WTC11 (cell line): ENCODE results near the gene ARHGAP8. TPM values are rescaled to one million over a fixed set of nuclear protein-coding genes. Genes with fewer than 3 reads are reported as not detected.

Source experiments
- ATAC-seq: fragments of 200-7000 bp; cut with Tn5 transposase; 2 replicates; pipeline ENCODE4 v1.10.0; 2021; ENCODE audit warnings: mild to moderate bottlenecking, moderate library complexity
- CTCF ChIA-PET: fragments of 300-600 bp; sonication (Branson Sonifier 250); formaldehyde crosslinking; loops from one replicate; lab custom pipeline; 2021; ENCODE audit warnings: antibody characterized with exemption; lab: Charles Lee
- POLR2A ChIA-PET: fragments of 350-600 bp; sonication (Branson Sonifier 250); formaldehyde crosslinking; loops from one replicate; lab custom pipeline; 2021; ENCODE audit warnings: antibody characterized with exemption; lab: Charles Lee
- DNase-seq: peaks from one replicate; pipeline ENCODE4 v3.0.0; 2021; ENCODE audit warnings: low spot score
- H3K27ac Mint-ChIP-seq: 2 replicates; pipeline ENCODE4 v1.8.0; 2021; ENCODE audit warnings: mixed read lengths
- H3K27me3 Mint-ChIP-seq: 2 replicates; pipeline ENCODE4 v1.8.0; 2021; ENCODE audit warnings: low read depth, mild to moderate bottlenecking, moderate library complexity, mixed read lengths
- H3K36me3 Mint-ChIP-seq: 2 replicates; pipeline ENCODE4 v1.8.0; 2021; ENCODE audit warnings: mixed read lengths
- H3K4me1 Mint-ChIP-seq: 2 replicates; pipeline ENCODE4 v1.8.0; 2022; ENCODE audit warnings: mixed read lengths
- H3K4me3 Mint-ChIP-seq: 2 replicates; pipeline ENCODE4 v1.8.0; 2021; ENCODE audit warnings: mild to moderate bottlenecking, moderate library complexity, mixed read lengths
- H3K9me3 Mint-ChIP-seq: 2 replicates; pipeline ENCODE4 v1.8.0; 2021; ENCODE audit warnings: mixed read lengths
- ATF3 ChIP-seq: sonication (generic); formaldehyde crosslinking; conservative IDR thresholded peaks from 2 replicates; pipeline ENCODE4 v1.8.1; 2022; ENCODE audit warnings: mild to moderate bottlenecking, missing genetic modification reagents
- ATF6 ChIP-seq: sonication (generic); formaldehyde crosslinking; IDR thresholded peaks from 2 replicates; pipeline ENCODE4 v1.8.1; 2023; ENCODE audit warnings: mild to moderate bottlenecking, missing genetic modification reagents
- ETV6 ChIP-seq: sonication (generic); formaldehyde crosslinking; IDR thresholded peaks from 2 replicates; pipeline ENCODE4 v1.8.1; 2022; ENCODE audit warnings: mild to moderate bottlenecking, missing genetic modification reagents
- GABPB1 ChIP-seq: sonication (generic); formaldehyde crosslinking; IDR thresholded peaks from 2 replicates; pipeline ENCODE4 v1.8.1; 2023; ENCODE audit warnings: mild to moderate bottlenecking, missing genetic modification reagents
- HMGA2 ChIP-seq: fragments of 250-450 bp; sonication (Bioruptor Pico); IDR thresholded peaks from 2 replicates; pipeline ENCODE4 v1.4.0; 2021; ENCODE audit warnings: mild to moderate bottlenecking, moderate library complexity
- JAZF1 ChIP-seq: fragments of 250-450 bp; sonication (Bioruptor Pico); IDR thresholded peaks from 2 replicates; pipeline ENCODE4 v1.9.0; 2021; ENCODE audit warnings: moderate library complexity, mild to moderate bottlenecking, inconsistent platforms
- OVOL2 ChIP-seq: fragments of 250-450 bp; sonication (Bioruptor Pico); IDR thresholded peaks from 2 replicates; pipeline ENCODE4 v1.9.0; 2021; ENCODE audit warnings: mild to moderate bottlenecking, borderline replicate concordance
- SP1 ChIP-seq: sonication (generic); formaldehyde crosslinking; conservative IDR thresholded peaks from 2 replicates; pipeline ENCODE4 v1.8.1; 2022; ENCODE audit warnings: missing genetic modification reagents
- TEAD4 ChIP-seq: sonication (generic); formaldehyde crosslinking; IDR thresholded peaks from 2 replicates; pipeline ENCODE4 v1.8.0; 2022; ENCODE audit warnings: mild to moderate bottlenecking, missing genetic modification reagents
- TP53 ChIP-seq: sonication (generic); formaldehyde crosslinking; IDR thresholded peaks from 2 replicates; pipeline ENCODE4 v1.8.1; 2023; ENCODE audit warnings: mild to moderate bottlenecking, missing genetic modification reagents
- USF2 ChIP-seq: sonication (generic); formaldehyde crosslinking; IDR thresholded peaks from 2 replicates; pipeline ENCODE4 v1.8.1; 2023; ENCODE audit warnings: mild to moderate bottlenecking, missing genetic modification reagents, moderate library complexity
- ZNF121 ChIP-seq: sonication (generic); formaldehyde crosslinking; IDR thresholded peaks from 2 replicates; pipeline ENCODE4 v1.8.0; 2023; ENCODE audit warnings: missing genetic modification reagents
- ZNF263 ChIP-seq: sonication (generic); formaldehyde crosslinking; IDR thresholded peaks from 2 replicates; pipeline ENCODE4 v1.8.1; 2022; ENCODE audit warnings: low read depth, mild to moderate bottlenecking, moderate library complexity, missing genetic modification reagents
- ZNF317 ChIP-seq: sonication (generic); formaldehyde crosslinking; IDR thresholded peaks from 2 replicates; pipeline ENCODE4 v1.8.1; 2023; ENCODE audit warnings: low read depth, mild to moderate bottlenecking, moderate library complexity, missing genetic modification reagents, borderline replicate concordance
- ZNF671 ChIP-seq: fragments of 250-450 bp; sonication (Bioruptor Pico); IDR thresholded peaks from 2 replicates; pipeline ENCODE4 v1.8.0; 2021; ENCODE audit warnings: mild to moderate bottlenecking
- total RNA-seq: library from RNA; stranded (reverse); gene quantifications from 3 replicates; pipeline ENCODE4 v1.2.3, GENCODE V29; 2021
- TF ChIP-seq, protein P1 (sequence below): sonication (generic); formaldehyde crosslinking; IDR thresholded peaks from 2 replicates; pipeline ENCODE4 v1.8.1; 2023; ENCODE audit warnings: mild to moderate bottlenecking, missing genetic modification reagents, borderline replicate concordance
- TF ChIP-seq, protein P2 (sequence below): fragments of 250-450 bp; sonication (Bioruptor Pico); IDR thresholded peaks from 2 replicates; pipeline ENCODE4 v1.9.0; 2021; ENCODE audit warnings: mild to moderate bottlenecking, borderline replicate concordance
- TF ChIP-seq, protein P3 (sequence below): sonication (generic); formaldehyde crosslinking; conservative IDR thresholded peaks from 2 replicates; pipeline ENCODE4 v1.8.1; 2023; ENCODE audit warnings: mild to moderate bottlenecking, low read depth, missing genetic modification reagents, moderate library complexity

The ARHGAP8 gene
- total RNA-seq, 1 experiment from 2014 or later = 61.4 TPM

- H3K27ac Mint-ChIP-seq = peak overlapping the region; percentile 63; the same call in 1 of the 2 replicates
- H3K36me3 Mint-ChIP-seq = peaks cover 12% of the 10 kb centered on the region
- no peak for DNase-seq
- no peak for ATAC-seq
- H3K27me3 Mint-ChIP-seq = no peaks in the 10 kb centered on the region
- H3K4me1 Mint-ChIP-seq = peaks cover 17% of the 10 kb centered on the region
- H3K4me3 Mint-ChIP-seq = no peak overlapping the region
- H3K9me3 Mint-ChIP-seq = peaks cover 11% of the 10 kb centered on the region
- POLR2A ChIA-PET = no interaction called here
- CTCF ChIA-PET = interaction anchor here (1.5 to 2.7 kb wide), 2 partner anchors 45 to 91 kb away, joined by 7 to 12 read pairs; no protein-coding TSS in a partner anchor
- no peak for TF ChIP-seq ZNF121 (CRISPR knock-in tag)
- no peak for TF ChIP-seq HMGA2
- TF ChIP-seq OVOL2 (CRISPR knock-in tag) = no peak
- TF ChIP-seq GABPB1 = no peak
- no peak for TF ChIP-seq TP53
- no peak for TF ChIP-seq ZNF317 (CRISPR knock-in tag)
- TF ChIP-seq USF2 (CRISPR knock-in tag) = no peak
- TF ChIP-seq, protein P1, sequence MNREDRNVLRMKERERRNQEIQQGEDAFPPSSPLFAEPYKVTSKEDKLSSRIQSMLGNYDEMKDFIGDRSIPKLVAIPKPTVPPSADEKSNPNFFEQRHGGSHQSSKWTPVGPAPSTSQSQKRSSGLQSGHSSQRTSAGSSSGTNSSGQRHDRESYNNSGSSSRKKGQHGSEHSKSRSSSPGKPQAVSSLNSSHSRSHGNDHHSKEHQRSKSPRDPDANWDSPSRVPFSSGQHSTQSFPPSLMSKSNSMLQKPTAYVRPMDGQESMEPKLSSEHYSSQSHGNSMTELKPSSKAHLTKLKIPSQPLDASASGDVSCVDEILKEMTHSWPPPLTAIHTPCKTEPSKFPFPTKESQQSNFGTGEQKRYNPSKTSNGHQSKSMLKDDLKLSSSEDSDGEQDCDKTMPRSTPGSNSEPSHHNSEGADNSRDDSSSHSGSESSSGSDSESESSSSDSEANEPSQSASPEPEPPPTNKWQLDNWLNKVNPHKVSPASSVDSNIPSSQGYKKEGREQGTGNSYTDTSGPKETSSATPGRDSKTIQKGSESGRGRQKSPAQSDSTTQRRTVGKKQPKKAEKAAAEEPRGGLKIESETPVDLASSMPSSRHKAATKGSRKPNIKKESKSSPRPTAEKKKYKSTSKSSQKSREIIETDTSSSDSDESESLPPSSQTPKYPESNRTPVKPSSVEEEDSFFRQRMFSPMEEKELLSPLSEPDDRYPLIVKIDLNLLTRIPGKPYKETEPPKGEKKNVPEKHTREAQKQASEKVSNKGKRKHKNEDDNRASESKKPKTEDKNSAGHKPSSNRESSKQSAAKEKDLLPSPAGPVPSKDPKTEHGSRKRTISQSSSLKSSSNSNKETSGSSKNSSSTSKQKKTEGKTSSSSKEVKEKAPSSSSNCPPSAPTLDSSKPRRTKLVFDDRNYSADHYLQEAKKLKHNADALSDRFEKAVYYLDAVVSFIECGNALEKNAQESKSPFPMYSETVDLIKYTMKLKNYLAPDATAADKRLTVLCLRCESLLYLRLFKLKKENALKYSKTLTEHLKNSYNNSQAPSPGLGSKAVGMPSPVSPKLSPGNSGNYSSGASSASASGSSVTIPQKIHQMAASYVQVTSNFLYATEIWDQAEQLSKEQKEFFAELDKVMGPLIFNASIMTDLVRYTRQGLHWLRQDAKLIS (CRISPR knock-in tag) = no peak
Observed at GRCh38 chr22:44775862-44776261, 23.5 kb downstream of the ARHGAP8 start.

GRCh38 chr22:44776605-44777363, 24.4 kb downstream of the ARHGAP8 start:
- H3K9me3 Mint-ChIP-seq = peaks cover 11% of the 10 kb centered on the region
- CTCF ChIA-PET = interaction anchor here (0.9 to 2.7 kb wide), 4 partner anchors 19 to 92 kb away, joined by 3 to 12 read pairs (median 5); no protein-coding TSS in a partner anchor
- no peak for DNase-seq
- POLR2A ChIA-PET = interaction anchor here (0.6 kb wide), 1 partner anchor 422 kb away, joined by 6 read pairs; no protein-coding TSS in a partner anchor
- H3K4me1 Mint-ChIP-seq = peaks cover 17% of the 10 kb centered on the region
- no peak overlapping the region for H3K4me3 Mint-ChIP-seq
- H3K36me3 Mint-ChIP-seq = peaks cover 12% of the 10 kb centered on the region
- H3K27ac Mint-ChIP-seq = peak overlapping the region; percentile 63
- no peak; the same call in 1 of the 2 replicates for ATAC-seq
- no peaks in the 10 kb centered on the region for H3K27me3 Mint-ChIP-seq
- TF ChIP-seq ATF3 (no peak), ETV6 (no peak), ATF6 (CRISPR knock-in tag) (no peak), OVOL2 (CRISPR knock-in tag) (no peak), TEAD4 (CRISPR knock-in tag) (no peak), SP1 (CRISPR knock-in tag) (no peak), USF2 (CRISPR knock-in tag) (no peak), ZNF263 (CRISPR knock-in tag) (no peak), HMGA2 (no peak), JAZF1 (no peak), ZNF671 (CRISPR knock-in tag) (no peak)
- TF ChIP-seq, protein P2, sequence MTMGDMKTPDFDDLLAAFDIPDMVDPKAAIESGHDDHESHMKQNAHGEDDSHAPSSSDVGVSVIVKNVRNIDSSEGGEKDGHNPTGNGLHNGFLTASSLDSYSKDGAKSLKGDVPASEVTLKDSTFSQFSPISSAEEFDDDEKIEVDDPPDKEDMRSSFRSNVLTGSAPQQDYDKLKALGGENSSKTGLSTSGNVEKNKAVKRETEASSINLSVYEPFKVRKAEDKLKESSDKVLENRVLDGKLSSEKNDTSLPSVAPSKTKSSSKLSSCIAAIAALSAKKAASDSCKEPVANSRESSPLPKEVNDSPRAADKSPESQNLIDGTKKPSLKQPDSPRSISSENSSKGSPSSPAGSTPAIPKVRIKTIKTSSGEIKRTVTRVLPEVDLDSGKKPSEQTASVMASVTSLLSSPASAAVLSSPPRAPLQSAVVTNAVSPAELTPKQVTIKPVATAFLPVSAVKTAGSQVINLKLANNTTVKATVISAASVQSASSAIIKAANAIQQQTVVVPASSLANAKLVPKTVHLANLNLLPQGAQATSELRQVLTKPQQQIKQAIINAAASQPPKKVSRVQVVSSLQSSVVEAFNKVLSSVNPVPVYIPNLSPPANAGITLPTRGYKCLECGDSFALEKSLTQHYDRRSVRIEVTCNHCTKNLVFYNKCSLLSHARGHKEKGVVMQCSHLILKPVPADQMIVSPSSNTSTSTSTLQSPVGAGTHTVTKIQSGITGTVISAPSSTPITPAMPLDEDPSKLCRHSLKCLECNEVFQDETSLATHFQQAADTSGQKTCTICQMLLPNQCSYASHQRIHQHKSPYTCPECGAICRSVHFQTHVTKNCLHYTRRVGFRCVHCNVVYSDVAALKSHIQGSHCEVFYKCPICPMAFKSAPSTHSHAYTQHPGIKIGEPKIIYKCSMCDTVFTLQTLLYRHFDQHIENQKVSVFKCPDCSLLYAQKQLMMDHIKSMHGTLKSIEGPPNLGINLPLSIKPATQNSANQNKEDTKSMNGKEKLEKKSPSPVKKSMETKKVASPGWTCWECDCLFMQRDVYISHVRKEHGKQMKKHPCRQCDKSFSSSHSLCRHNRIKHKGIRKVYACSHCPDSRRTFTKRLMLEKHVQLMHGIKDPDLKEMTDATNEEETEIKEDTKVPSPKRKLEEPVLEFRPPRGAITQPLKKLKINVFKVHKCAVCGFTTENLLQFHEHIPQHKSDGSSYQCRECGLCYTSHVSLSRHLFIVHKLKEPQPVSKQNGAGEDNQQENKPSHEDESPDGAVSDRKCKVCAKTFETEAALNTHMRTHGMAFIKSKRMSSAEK (CRISPR knock-in tag) = no peak
- TF ChIP-seq, protein P3, sequence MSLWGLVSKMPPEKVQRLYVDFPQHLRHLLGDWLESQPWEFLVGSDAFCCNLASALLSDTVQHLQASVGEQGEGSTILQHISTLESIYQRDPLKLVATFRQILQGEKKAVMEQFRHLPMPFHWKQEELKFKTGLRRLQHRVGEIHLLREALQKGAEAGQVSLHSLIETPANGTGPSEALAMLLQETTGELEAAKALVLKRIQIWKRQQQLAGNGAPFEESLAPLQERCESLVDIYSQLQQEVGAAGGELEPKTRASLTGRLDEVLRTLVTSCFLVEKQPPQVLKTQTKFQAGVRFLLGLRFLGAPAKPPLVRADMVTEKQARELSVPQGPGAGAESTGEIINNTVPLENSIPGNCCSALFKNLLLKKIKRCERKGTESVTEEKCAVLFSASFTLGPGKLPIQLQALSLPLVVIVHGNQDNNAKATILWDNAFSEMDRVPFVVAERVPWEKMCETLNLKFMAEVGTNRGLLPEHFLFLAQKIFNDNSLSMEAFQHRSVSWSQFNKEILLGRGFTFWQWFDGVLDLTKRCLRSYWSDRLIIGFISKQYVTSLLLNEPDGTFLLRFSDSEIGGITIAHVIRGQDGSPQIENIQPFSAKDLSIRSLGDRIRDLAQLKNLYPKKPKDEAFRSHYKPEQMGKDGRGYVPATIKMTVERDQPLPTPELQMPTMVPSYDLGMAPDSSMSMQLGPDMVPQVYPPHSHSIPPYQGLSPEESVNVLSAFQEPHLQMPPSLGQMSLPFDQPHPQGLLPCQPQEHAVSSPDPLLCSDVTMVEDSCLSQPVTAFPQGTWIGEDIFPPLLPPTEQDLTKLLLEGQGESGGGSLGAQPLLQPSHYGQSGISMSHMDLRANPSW = no peak
